AG09319 (cell line): ENCODE data around the gene IDH3G.

Experiments used
- DNase-seq: peaks from one replicate; pipeline ENCODE4 v3.0.0-alpha.2; 2010; ENCODE audit warnings: low read depth; ENCODE audit errors: extremely low read depth
- TF ChIP-seq, protein P1 (sequence below): IDR thresholded peaks from 2 replicates; pipeline ENCODE4 v1.5.1; 2011; ENCODE audit warnings: low read depth, mild to moderate bottlenecking, inconsistent platforms, low read length, moderate library complexity

The IDH3G gene

DNA sequence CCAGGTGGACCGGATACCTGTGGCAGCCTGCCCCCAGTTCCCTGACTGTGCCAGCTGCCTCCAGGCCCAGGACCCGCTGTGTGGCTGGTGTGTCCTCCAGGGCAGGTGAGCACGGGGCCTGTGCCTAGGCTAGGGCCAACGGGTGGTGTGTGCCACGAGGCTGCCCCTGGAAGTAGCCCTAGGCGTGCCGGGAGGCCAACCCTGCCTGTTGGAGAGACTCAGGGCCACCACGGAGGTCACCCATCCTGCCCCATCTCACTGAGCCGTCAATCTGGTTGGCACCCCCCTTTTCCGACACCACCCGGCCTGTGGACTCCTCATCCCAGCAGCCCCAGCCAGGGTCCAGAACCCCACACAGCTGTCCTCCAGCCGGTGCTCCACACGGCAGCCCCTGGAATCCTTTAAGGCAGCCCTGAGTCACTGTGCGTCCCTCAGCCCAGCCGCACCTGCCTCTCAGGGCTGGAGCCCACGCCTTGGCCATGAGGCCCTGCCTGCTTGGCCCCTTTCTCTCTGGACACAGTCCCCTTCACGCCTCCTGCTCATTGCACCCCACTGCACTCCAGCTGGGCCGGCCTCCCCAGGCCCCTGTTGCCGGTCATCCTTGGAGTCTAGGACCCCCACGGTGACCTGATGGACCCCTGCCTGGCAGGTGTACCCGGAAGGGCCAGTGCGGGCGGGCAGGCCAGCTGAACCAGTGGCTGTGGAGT lies 24.9 kb downstream of the IDH3G start:
- TF ChIP-seq, protein P1, sequence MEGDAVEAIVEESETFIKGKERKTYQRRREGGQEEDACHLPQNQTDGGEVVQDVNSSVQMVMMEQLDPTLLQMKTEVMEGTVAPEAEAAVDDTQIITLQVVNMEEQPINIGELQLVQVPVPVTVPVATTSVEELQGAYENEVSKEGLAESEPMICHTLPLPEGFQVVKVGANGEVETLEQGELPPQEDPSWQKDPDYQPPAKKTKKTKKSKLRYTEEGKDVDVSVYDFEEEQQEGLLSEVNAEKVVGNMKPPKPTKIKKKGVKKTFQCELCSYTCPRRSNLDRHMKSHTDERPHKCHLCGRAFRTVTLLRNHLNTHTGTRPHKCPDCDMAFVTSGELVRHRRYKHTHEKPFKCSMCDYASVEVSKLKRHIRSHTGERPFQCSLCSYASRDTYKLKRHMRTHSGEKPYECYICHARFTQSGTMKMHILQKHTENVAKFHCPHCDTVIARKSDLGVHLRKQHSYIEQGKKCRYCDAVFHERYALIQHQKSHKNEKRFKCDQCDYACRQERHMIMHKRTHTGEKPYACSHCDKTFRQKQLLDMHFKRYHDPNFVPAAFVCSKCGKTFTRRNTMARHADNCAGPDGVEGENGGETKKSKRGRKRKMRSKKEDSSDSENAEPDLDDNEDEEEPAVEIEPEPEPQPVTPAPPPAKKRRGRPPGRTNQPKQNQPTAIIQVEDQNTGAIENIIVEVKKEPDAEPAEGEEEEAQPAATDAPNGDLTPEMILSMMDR: no peak
- no peak for DNase-seq

DNA sequence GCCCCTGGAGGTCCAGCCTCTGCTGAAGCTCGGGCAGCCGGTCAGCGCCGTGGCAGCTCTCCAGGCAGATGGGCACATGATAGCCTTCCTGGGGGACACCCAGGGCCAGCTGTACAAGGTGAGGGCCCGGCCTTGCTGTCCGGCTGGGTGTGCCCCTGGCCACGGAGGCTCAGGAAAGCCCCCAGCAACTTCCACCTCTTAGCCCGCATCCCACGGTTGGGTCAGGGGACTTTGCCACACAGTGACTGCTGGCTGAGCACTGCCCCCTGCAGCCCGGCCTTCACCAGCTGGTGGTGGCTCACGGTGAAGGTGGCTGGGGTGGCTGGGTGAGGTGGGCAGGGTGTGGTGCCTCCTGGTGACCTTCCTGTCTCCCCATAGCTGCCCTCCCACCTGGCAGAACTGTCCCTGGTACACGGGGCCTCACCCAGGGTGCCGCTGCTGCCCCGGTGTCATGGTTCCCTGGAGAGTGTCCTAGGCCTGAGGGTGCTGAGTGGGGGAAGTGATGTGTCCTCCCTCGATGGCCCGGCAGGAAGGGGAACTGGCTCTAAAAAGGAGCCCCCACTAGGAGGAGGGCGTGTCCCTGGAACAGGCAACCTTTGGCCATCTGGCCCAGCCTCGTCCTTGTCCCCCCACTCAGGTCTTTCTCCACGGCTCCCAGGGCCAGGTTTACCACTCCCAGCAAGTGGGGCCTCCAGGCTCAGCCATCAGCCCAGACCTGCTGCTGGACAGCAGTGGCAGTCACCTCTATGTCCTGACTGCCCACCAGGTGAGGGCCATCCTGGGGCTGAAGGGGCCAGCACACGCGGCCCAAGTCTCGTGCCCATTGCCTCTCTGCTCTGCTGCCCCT lies 25.6 kb downstream of the IDH3G start:
- DNase-seq: no peak
- TF ChIP-seq, protein P1: no peak

DNA sequence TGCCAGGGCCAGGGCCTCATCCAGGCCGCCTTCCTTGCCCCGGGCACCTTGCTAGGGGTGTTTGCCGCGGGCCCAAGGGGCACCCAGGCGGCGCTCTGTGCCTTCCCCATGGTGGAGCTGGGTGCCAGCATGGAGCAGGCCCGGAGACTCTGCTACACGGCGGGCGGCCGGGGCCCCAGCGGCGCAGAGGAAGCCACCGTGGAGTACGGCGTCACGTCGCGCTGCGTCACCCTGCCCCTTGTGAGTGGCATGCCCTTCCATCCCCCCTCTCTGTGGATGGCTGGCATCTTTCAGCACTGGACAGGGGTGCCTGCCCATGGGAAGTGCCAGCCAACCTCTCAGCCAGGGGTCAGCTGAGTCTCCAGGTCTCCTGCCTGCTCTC lies 26.5 kb downstream of the IDH3G start:
- TF ChIP-seq, protein P1: no peak
- DNase-seq: no peak

DNA sequence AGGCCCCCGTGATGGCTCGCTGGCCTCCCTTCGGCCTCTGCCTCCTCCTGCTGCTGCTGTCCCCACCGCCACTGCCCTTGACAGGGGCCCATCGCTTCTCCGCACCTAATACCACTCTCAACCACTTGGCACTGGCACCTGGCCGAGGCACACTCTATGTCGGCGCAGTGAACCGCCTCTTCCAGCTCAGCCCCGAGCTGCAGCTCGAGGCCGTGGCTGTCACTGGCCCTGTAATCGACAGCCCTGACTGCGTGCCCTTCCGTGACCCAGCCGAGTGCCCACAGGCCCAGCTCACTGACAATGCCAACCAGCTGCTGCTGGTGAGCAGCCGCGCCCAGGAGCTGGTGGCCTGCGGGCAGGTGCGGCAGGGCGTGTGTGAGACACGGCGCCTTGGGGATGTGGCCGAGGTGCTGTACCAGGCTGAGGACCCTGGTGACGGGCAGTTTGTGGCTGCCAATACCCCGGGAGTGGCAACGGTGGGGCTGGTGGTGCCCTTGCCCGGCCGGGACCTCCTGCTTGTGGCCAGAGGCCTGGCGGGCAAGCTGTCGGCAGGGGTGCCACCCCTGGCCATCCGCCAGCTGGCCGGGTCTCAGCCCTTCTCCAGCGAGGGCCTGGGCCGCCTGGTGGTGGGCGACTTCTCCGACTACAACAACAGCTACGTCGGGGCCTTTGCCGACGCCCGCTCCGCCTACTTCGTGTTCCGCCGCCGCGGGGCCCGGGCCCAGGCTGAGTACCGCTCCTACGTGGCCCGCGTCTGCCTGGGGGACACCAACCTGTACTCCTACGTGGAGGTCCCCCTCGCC lies 27.1 kb downstream of the IDH3G start:
- TF ChIP-seq, protein P1: no peak
- no peak for DNase-seq

DNA sequence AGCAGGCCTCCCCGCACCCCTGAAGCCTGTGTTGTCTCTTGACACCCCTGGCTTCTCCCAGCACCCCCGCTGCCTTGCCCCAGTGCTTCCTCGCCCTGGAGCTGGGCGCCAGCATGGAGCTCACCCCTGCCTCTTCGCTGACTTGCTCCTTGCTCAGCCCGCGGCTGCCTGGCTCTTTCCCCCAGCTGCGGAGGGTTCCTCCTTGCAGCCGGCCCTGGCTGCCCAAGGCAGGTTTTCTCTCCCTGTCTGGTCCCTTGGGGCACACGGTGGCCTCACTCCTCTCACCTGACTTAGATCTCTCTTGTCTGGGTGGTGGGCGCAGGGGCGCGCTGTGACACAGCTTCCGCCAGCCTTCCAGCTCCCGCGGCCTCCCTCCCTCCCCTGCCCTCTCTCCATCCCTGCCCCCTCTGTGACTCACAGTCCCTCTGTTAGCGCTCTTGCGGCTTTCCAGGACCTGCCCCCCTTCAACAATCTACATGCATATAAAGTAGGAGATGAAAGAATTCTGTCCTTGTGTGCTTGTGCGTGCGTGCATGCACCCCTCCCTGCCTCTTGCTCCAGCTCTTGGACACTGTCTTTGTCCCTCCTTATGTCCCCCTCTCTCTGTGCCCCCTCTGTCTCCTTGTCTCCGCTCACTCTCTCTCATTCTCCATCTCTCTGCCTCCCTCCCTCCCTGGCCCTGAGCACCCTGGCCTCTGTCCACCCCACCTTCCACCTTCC lies 27.9 kb downstream of the IDH3G start:
- TF ChIP-seq, protein P1: no peak
- peak; percentile 15 for DNase-seq

DNA sequence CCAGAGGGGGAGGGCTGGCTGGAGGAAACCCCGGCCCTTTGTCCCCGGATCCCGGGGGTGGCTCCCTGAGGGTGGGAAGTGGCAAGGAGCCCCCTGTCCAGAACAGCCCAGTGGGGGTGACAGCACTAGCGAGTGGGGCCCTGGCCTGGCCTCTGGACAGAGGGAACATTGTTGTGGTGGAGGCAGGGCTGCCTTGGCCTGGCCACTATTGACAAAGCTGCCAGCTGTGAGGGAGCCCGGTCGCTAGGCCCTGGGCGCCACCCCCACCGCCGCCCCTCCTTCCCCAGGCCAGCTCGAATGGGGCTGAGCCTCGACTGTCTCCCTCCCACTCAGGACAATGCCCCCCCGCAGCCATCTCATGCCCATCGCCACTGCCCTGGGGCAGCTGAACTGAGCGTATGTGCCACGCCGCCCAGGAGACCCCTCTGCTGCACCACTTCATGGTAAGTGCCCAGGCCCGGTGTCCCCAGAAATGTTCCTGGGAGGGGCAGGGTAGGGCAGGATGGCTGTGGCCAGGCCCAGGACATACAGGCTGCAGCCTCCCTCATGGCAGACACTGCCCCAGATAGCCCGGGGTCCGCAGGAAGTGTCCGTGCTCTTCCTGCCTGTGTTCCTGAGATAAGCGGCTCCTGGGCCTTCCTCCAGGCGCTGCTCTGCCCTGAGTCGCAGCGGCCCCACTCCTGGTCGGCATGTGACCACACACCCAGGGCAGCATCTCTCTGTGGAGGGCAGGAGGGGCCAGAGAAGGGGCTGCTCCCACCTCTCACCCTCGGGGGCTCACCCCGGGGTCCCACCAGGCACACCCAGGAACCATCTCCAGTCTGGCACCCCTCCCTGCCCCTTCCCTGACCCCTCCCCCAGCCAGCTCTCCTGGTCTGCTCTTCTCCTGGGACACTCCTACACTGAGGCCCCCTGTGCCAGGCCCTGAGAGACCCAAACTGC lies 28.8 kb downstream of the IDH3G start:
- TF ChIP-seq, protein P1: no peak
- no peak for DNase-seq
